Smooth muscle cell (in vitro differentiated cells): ENCODE results near the gene NEDD4L. TPM values are rescaled to one million over a fixed set of nuclear protein-coding genes. Genes with fewer than 3 reads are reported as not detected.
A peak's percentile ranks its signal among the peaks of the same experiment; 100 is the strongest.

ENCODE experiments used
- DNase-seq: peaks from one replicate; lab custom pipeline; 2025; ENCODE audit not compliant: unreplicated experiment; lab: John Stamatoyannopoulos, UW
- H2AFZ ChIP-seq: fragments of 200-600 bp; sonication (generic); 2 replicates; pipeline ENCODE4 v1.6.0; 2016; ENCODE audit warnings: antibody characterized with exemption, low read depth, mild to moderate bottlenecking
- H3F3A ChIP-seq: fragments of 200-600 bp; sonication (generic); 2 replicates; pipeline ENCODE4 v1.6.0; 2017; ENCODE audit warnings: antibody characterized with exemption, low read depth
- H3K27ac ChIP-seq: fragments of 200-600 bp; sonication (generic); 2 replicates; pipeline ENCODE4 v1.5.1; 2016; ENCODE audit warnings: low read depth, mild to moderate bottlenecking
- H3K27me3 ChIP-seq: fragments of 200-600 bp; sonication (generic); 2 replicates; pipeline ENCODE4 v1.6.1; 2016; ENCODE audit warnings: low read depth, mild to moderate bottlenecking
- H3K36me3 ChIP-seq: fragments of 200-600 bp; sonication (generic); 2 replicates; pipeline ENCODE4 v1.5.1; 2016; ENCODE audit warnings: low read depth
- H3K4me1 ChIP-seq: fragments of 200-600 bp; sonication (generic); 2 replicates; pipeline ENCODE4 v1.5.1; 2016; ENCODE audit warnings: low read depth
- H3K4me2 ChIP-seq: fragments of 200-600 bp; sonication (generic); 2 replicates; pipeline ENCODE4 v1.6.0; 2016; ENCODE audit warnings: mild to moderate bottlenecking
- H3K4me3 ChIP-seq: fragments of 200-600 bp; sonication (generic); 2 replicates; pipeline ENCODE4 v1.5.1; 2016; ENCODE audit warnings: mild to moderate bottlenecking
- H3K79me2 ChIP-seq: fragments of 200-600 bp; sonication (generic); 2 replicates; pipeline ENCODE4 v1.6.0; 2016; ENCODE audit warnings: low read depth, mild to moderate bottlenecking
- H3K9ac ChIP-seq: fragments of 200-600 bp; sonication (generic); 2 replicates; pipeline ENCODE4 v1.6.0; 2016; ENCODE audit warnings: low read depth
- H3K9me3 ChIP-seq: fragments of 200-600 bp; sonication (generic); replicated peaks from 2 replicates; pipeline ENCODE4 v1.5.1; 2016; ENCODE audit warnings: low read depth
- H4K20me1 ChIP-seq: fragments of 200-600 bp; sonication (generic); 2 replicates; pipeline ENCODE4 v1.6.0; 2016; ENCODE audit warnings: low read depth
- CTCF ChIP-seq: fragments of 200-600 bp; sonication (generic); IDR thresholded peaks from 2 replicates; pipeline ENCODE4 v1.5.1; 2017; ENCODE audit warnings: borderline replicate concordance, mild to moderate bottlenecking, antibody characterized with exemption; ENCODE audit not compliant: insufficient read depth, poor library complexity, severe bottlenecking
- WGBS: methylation state at CpG from one replicate; pipeline ENCODE4 v1.1.7; 2016; ENCODE audit warnings: low lambda C conversion rate; 5-methylcytosine and 5-hydroxymethylcytosine counted together
- polyA plus RNA-seq: library from polyadenylated mRNA; unstranded; fragments of >200 nt; fragmentation: Nextera tagmentation; extraction: Ambion mirVana; gene quantifications from 2 replicates; pipeline ENCODE4 v1.2.1, GENCODE V29; 2016
- total RNA-seq: library from RNA; depleted of rRNA; stranded (reverse); fragments of >200 nt; gene quantifications from 2 replicates; pipeline ENCODE4 v1.2.3, GENCODE V29; 2014

Gene NEDD4L
- total and polyA plus RNA-seq, 2 experiments from 2014 or later: 8.7 to 41.3 TPM

DNA sequence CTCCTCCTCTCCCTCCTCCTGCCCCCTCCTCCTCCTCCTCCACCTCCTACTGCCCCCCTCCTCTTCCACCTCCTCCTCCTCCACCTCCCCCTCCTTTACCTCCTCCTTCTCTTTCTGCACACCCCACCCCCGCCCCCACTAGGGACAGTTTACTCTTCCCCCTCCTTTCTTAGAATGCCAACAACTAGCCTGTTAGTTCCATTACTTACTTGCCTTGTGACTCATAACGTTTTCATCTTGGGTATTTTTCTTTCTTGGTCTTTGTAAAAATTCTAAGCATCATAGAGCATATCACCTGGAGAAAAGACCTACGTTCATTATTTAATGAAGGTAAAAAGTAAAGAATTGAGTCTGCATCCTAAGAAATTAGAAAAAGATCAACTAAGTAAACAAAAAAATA lies 165.3 kb downstream of the NEDD4L start:
- WGBS: 58% methylated on average over 2 of the region's 3 CpGs
- no peaks in the 10 kb centered on the region for H3K79me2 ChIP-seq
- no peak overlapping the region for H3K27ac ChIP-seq

DNA sequence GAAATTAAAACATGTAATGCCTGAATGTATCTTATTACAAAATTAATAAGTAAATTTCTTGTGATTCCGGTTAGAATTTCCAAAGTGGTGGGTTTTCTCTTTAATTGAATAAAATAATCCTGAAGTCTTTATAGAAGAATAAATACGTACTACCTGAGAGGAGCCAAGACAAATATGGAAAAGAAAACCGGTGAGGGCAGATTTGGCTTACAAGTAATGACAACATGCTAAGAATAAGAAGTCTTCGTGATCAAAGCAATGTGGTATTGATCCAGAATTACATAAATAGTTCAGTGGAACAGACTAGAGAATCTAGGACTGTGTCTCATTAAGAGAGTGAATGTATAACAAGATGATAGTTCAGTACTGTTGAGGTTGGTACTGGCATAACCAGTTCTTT lies 167.5 kb downstream of the NEDD4L start:
- H3F3A ChIP-seq: peaks cover 7% of the 10 kb centered on the region
- H3K36me3 ChIP-seq: no peaks in the 10 kb centered on the region
- H3K4me3 ChIP-seq: no peak overlapping the region
- no peak overlapping the region for H2AFZ ChIP-seq
- H4K20me1 ChIP-seq: peaks cover 3% of the 10 kb centered on the region
- peaks cover 12% of the 10 kb centered on the region for H3K4me1 ChIP-seq
- no peak for DNase-seq
- no peak for TF ChIP-seq CTCF
- 94% methylated on average over 4 of the region's 4 CpGs for WGBS
- H3K9ac ChIP-seq: no peak overlapping the region
- H3K27ac ChIP-seq: no peak overlapping the region
- H3K27me3 ChIP-seq: no peaks in the 10 kb centered on the region
- no peaks in the 10 kb centered on the region for H3K79me2 ChIP-seq
- H3K9me3 ChIP-seq: no peaks in the 10 kb centered on the region
- no peak overlapping the region for H3K4me2 ChIP-seq

More for the DNA sequence above, 165.3 kb downstream of the NEDD4L start:
- Histone ChIP-seq H3K4me2 (no peak overlapping the region), H3K27me3 (no peaks in the 10 kb centered on the region), H2AFZ (no peak overlapping the region), H3K4me3 (no peak overlapping the region), H4K20me1 (peaks cover 3% of the 10 kb centered on the region), H3K4me1 (peaks cover 12% of the 10 kb centered on the region), H3K9ac (no peak overlapping the region), H3K36me3 (no peaks in the 10 kb centered on the region), H3K9me3 (no peaks in the 10 kb centered on the region), H3F3A (peaks cover 7% of the 10 kb centered on the region)
- no peak for TF ChIP-seq CTCF
- DNase-seq: no peak

DNA sequence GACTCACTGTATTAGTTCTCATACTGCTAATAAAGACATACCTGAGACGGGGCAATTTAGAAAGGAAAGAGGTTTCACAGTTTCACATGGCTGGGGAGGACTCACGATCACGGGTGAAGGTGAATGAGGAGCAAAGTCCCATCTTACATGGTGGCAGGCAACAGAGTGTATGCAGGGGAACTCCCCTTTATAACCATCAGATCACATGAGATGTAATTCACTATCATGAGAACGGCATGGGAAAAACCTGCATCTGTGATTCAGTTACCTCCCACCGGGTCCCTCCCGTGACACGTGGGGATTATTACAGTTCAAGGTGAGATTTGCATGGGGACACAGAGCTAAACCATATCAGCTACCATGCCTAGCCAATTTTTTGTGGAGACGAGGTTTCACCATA lies 168.2 kb downstream of the NEDD4L start:
- Histone ChIP-seq H3K9ac (no peak overlapping the region), H3K9me3 (no peaks in the 10 kb centered on the region), H3K36me3 (no peaks in the 10 kb centered on the region), H2AFZ (no peak overlapping the region), H3K4me2 (no peak overlapping the region), H3F3A (peaks cover 7% of the 10 kb centered on the region), H3K4me1 (peaks cover 12% of the 10 kb centered on the region), H3K27ac (no peak overlapping the region), H3K27me3 (no peaks in the 10 kb centered on the region), H3K4me3 (no peak overlapping the region), H3K79me2 (no peaks in the 10 kb centered on the region), H4K20me1 (peaks cover 3% of the 10 kb centered on the region)
- no peak for DNase-seq
- TF ChIP-seq CTCF: no peak
- 95% methylated on average over 8 of the region's 8 CpGs for WGBS

- H3K36me3 ChIP-seq: no peaks in the 10 kb centered on the region
- H4K20me1 ChIP-seq: peaks cover 3% of the 10 kb centered on the region
- 51% methylated on average over 2 of the region's 2 CpGs for WGBS
- H3K79me2 ChIP-seq: no peaks in the 10 kb centered on the region
- H2AFZ ChIP-seq: no peak overlapping the region
- peaks cover 12% of the 10 kb centered on the region for H3K4me1 ChIP-seq
- H3K4me2 ChIP-seq: peak overlapping the region; percentile 71
- no peaks in the 10 kb centered on the region for H3K27me3 ChIP-seq
- H3F3A ChIP-seq: peaks cover 7% of the 10 kb centered on the region
- no peak for TF ChIP-seq CTCF
- peak overlapping the region; percentile 90 for H3K9ac ChIP-seq
- H3K4me3 ChIP-seq: no peak overlapping the region
- H3K9me3 ChIP-seq: no peaks in the 10 kb centered on the region
- DNase-seq: no peak
- H3K27ac ChIP-seq: peak overlapping the region; percentile 99
These were observed 169.4 kb downstream of the NEDD4L start for GRCh38 chr18:58213440-58213839.
